CD4-positive, alpha-beta memory T cell (primary cell): Measurements from ENCODE around the gene CADM2. TPM values are rescaled to one million over a fixed set of nuclear protein-coding genes. Genes with fewer than 3 reads are reported as not detected.

ENCODE experiments used
- CTCF ChIA-PET: fragments of 350-600 bp; sonication (Branson Sonifier 250); formaldehyde crosslinking; loops from one replicate; lab custom pipeline; 2021; ENCODE audit warnings: inconsistent platforms; ENCODE audit not compliant: partially characterized antibody; lab: Charles Lee
- POLR2A ChIA-PET: fragments of 350-600 bp; sonication (Branson Sonifier 250); formaldehyde crosslinking; loops from one replicate; lab custom pipeline; 2021; ENCODE audit not compliant: partially characterized antibody; lab: Charles Lee
- DNase-seq, 5 donors: peaks; one replicate each; pipeline versions ENCODE4 v3.0.0 to v3.0.0-alpha.2; 2020 to 2022; ENCODE audit warnings: mixed read lengths in 1 of 5
- H3K27ac ChIP-seq: one replicate; pipeline ENCODE4 v1.7.0; 2013; ENCODE audit warnings: low read depth, low read length
- H3K27me3 ChIP-seq: 2 replicates; pipeline ENCODE4 v1.7.0; 2013; ENCODE audit warnings: mild to moderate bottlenecking, low read length, moderate library complexity; ENCODE audit not compliant: insufficient read depth
- H3K36me3 ChIP-seq: 2 replicates; pipeline ENCODE4 v1.7.0; 2013; ENCODE audit warnings: mild to moderate bottlenecking, low read length, moderate library complexity; ENCODE audit not compliant: insufficient read depth
- H3K4me1 ChIP-seq: 2 replicates; pipeline ENCODE4 v1.7.0; 2013; ENCODE audit warnings: mild to moderate bottlenecking, low read length, moderate library complexity; ENCODE audit not compliant: insufficient read depth
- H3K4me3 ChIP-seq, 2 donors: one replicate each; pipeline ENCODE4 v1.7.0; 2013; ENCODE audit warnings: low read length in 2 of 2, mild to moderate bottlenecking in 1 of 2
- H3K9me3 ChIP-seq, 2 donors: one replicate each; pipeline ENCODE4 v1.7.0; 2013; ENCODE audit warnings: low read length in 2 of 2, control low read depth in 1 of 2; ENCODE audit not compliant: control insufficient read depth in 1 of 2
- H3K27ac Mint-ChIP-seq, 7 donors: one replicate each; pipeline ENCODE4 v1.8.0; 2020 to 2021; ENCODE audit warnings: mixed read lengths in 7 of 7, mild to moderate bottlenecking in 6 of 7, inconsistent platforms in 3 of 7, moderate library complexity in 3 of 7
- H3K27me3 Mint-ChIP-seq, 2 donors: one replicate each; pipeline ENCODE4 v1.8.0; 2020 to 2021; ENCODE audit warnings: mixed read lengths in 2 of 2
- H3K36me3 Mint-ChIP-seq, 2 donors: one replicate each; pipeline ENCODE4 v1.8.0; 2020 to 2021; ENCODE audit warnings: mixed read lengths in 2 of 2, inconsistent platforms in 1 of 2, mild to moderate bottlenecking in 1 of 2
- H3K4me1 Mint-ChIP-seq, 4 donors: one replicate each; pipeline ENCODE4 v1.8.0; 2020 to 2021; ENCODE audit warnings: mixed read lengths in 4 of 4, mild to moderate bottlenecking in 1 of 4
- H3K4me3 Mint-ChIP-seq, 8 donors: one replicate each; pipeline ENCODE4 v1.8.0; 2020 to 2021; ENCODE audit warnings: mixed read lengths in 8 of 8, mild to moderate bottlenecking in 7 of 8, moderate library complexity in 6 of 8, inconsistent platforms in 3 of 8
- H3K9me3 Mint-ChIP-seq, 8 donors: one replicate each; pipeline ENCODE4 v1.8.0; 2020 to 2021; ENCODE audit warnings: mixed read lengths in 8 of 8, mild to moderate bottlenecking in 5 of 8, inconsistent platforms in 3 of 8, moderate library complexity in 1 of 8
- intact Hi-C: fragments of 100-400 bp; cut with micrococcal nuclease; formaldehyde crosslinking; loops from one replicate; pipeline ENCODE4 v1.15.1; 2023
- polyA plus RNA-seq, 2 donors: library from polyadenylated mRNA; unstranded; fragments of 300-500 nt; fragmentation: Illumina TruSeq; gene quantifications; one replicate each; pipeline ENCODE4 v1.2.3, GENCODE V29; 2021
- total RNA-seq, 2 experiments: library from RNA; stranded (reverse); gene quantifications; one replicate each; pipeline ENCODE4 v1.2.3, GENCODE V29; 2021

The CADM2 gene
- total and polyA plus RNA-seq, 4 experiments from 2014 or later = 0.21 to 0.38 TPM; not detected in 2

DNA sequence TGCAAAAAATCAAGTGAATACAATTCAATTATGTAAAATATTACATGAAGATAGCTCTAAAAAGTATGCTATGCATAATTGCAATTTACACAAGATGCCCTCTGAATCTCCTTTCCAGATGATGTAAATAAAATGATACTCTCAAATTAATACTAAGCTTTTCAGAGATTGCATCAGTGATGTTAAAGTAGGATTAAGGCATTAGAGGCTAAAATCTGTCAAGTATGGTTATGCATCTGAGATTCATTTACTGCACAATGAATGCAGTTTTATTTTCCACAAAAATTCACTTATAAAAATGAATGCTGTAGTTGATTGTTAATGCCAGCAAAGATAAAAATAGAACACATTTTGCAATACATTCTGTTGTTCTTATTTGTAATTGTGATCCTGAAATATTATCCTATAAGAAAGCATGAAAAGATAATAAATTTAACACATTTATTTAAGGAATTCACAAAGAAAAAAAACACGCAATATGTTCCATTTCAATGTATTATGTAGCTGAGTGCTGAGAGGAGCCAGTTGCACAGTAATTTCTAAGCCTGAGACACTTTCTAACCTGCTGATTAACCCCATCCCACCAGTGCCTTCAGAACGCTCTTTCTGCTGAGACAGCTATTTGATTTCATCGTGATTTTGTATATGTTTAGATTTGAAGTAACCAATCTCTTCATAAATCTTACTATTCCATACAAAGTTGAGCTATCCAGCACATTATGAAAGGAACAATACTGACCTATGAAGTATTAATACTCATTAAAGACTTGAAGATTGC is 224.4 kb downstream of the CADM2 start:
- POLR2A ChIA-PET = no interaction called here
- no peak overlapping the region for H3K4me3 ChIP-seq
- H3K9me3 ChIP-seq = no peaks in the 10 kb centered on the region
- Mint-ChIP-seq H3K36me3 (no peaks in the 10 kb centered on the region), H3K4me1 (no peaks in the 10 kb centered on the region), H3K27ac (no peak overlapping the region), H3K4me3 (no peak overlapping the region), H3K9me3 (peaks cover 0 to 9% (median 3%) of the 10 kb centered on the region in 8 donors), H3K27me3 (no peaks in the 10 kb centered on the region)
- no peaks in the 10 kb centered on the region for H3K36me3 ChIP-seq
- CTCF ChIA-PET = no interaction called here
- H3K4me1 ChIP-seq = no peaks in the 10 kb centered on the region
- DNase-seq = no peak
- no peaks in the 10 kb centered on the region for H3K27me3 ChIP-seq
- H3K27ac ChIP-seq = no peak overlapping the region
- intact Hi-C loops = no loop called here

DNA sequence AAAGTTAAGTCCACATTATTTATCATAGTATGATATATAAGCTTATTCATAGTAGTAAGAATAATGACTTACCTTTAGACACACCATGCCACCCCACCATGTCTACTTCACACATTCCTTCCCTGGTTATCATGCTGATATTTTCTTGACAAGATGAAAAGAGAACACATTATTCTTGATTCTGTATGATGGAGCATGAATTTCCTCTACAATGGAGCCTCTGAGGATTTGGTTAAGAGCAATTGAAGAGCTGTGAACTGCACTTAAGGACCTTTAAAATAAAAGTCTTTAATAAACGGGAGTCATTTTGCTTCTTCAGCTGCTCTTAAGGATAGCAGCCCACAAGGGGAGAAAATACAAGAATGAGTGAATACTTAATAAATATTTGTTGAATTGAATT is 226.7 kb downstream of the CADM2 start:
- Histone ChIP-seq H3K4me3 (no peak overlapping the region), H3K9me3 (no peaks in the 10 kb centered on the region), H3K27me3 (no peaks in the 10 kb centered on the region), H3K4me1 (no peaks in the 10 kb centered on the region), H3K27ac (no peak overlapping the region), H3K36me3 (no peaks in the 10 kb centered on the region)
- no peaks in the 10 kb centered on the region for H3K4me1 Mint-ChIP-seq
- intact Hi-C loops = no loop called here
- H3K27me3 Mint-ChIP-seq = no peaks in the 10 kb centered on the region
- CTCF ChIA-PET = no interaction called here
- no peak overlapping the region for H3K27ac Mint-ChIP-seq
- H3K36me3 Mint-ChIP-seq = no peaks in the 10 kb centered on the region
- H3K9me3 Mint-ChIP-seq = peaks cover 0 to 15% (median 3%) of the 10 kb centered on the region in 8 donors
- no peak overlapping the region for H3K4me3 Mint-ChIP-seq
- POLR2A ChIA-PET = no interaction called here
- no peak for DNase-seq

DNA sequence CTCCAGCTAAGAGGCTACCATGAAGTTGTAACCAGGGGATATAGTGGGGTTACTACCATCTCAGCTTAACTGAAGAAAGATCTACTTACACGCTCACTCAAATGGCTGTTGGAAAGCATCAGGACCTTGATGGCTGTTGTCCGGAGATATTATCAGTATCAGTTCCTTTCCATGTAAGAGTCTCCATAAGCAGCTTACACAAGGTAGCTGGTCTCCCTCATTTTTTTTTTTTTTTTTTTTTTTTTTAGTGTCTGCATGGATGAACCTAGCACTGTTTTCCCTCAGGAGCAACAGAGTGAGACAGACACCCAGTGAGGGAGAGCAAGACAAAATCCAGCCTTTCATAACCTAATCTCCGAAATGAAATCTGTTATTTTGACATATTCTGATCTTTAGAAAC is 230.9 kb downstream of the CADM2 start:
- Mint-ChIP-seq H3K36me3 (no peaks in the 10 kb centered on the region), H3K27me3 (no peaks in the 10 kb centered on the region), H3K27ac (no peak overlapping the region), H3K9me3 (peaks cover 0 to 12% (median 7%) of the 10 kb centered on the region in 8 donors), H3K4me1 (no peaks in the 10 kb centered on the region), H3K4me3 (no peak overlapping the region)
- no peaks in the 10 kb centered on the region for H3K36me3 ChIP-seq
- no peaks in the 10 kb centered on the region for H3K4me1 ChIP-seq
- no peak overlapping the region for H3K27ac ChIP-seq
- intact Hi-C loops = no loop called here
- ChIA-PET POLR2A (no interaction called here), CTCF (no interaction called here)
- no peaks in the 10 kb centered on the region for H3K9me3 ChIP-seq
- no peaks in the 10 kb centered on the region for H3K27me3 ChIP-seq
- no peak overlapping the region for H3K4me3 ChIP-seq
- no peak for DNase-seq

DNA sequence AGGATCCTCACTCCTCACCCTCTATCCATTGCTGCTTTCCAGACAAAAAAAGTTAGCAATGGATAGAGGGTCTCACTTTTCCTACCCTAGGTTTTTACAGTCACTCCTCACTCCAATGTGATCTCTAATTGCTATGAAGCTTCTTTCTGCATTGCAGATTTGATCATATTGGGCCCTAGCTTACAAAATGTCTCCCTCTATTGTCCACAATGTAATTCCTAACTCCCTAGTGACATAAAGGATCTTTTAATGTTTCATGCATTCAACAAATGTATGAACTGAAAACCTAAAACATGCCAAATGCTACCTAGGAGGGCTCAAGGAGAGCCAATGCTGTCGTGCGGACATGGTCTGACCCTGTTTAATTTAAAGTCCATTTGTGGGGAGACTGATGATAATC is 234.8 kb downstream of the CADM2 start:
- Mint-ChIP-seq H3K9me3 (peaks cover 0 to 12% (median 7%) of the 10 kb centered on the region in 8 donors), H3K27ac (no peak overlapping the region), H3K4me3 (no peak overlapping the region), H3K4me1 (no peaks in the 10 kb centered on the region), H3K36me3 (no peaks in the 10 kb centered on the region), H3K27me3 (no peaks in the 10 kb centered on the region)
- Histone ChIP-seq H3K9me3 (no peaks in the 10 kb centered on the region), H3K27ac (no peak overlapping the region), H3K4me1 (no peaks in the 10 kb centered on the region), H3K36me3 (no peaks in the 10 kb centered on the region), H3K27me3 (no peaks in the 10 kb centered on the region), H3K4me3 (no peak overlapping the region)
- ChIA-PET CTCF (no interaction called here), POLR2A (no interaction called here)
- intact Hi-C loops = no loop called here
- no peak for DNase-seq

DNA sequence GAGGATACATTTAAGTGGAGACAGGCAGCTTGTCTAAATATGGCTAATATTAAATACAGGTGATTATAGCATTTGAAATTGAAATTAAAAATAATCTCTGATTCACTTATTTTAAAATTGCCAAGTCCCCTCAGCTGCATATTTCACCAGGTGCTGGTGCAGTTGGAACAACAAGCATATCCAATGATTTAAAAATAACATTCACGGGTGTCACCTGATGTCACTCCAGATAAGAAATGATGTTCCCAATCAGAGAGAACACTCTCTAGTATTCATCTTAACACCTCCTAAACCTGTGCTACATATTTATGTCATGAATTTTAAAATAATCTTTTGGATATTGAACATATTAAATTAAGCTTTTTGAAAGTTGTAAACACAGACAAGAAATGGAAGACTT is 249.9 kb downstream of the CADM2 start:
- Mint-ChIP-seq H3K27ac (no peak overlapping the region), H3K4me1 (no peaks in the 10 kb centered on the region), H3K27me3 (no peaks in the 10 kb centered on the region), H3K36me3 (no peaks in the 10 kb centered on the region), H3K4me3 (no peak overlapping the region), H3K9me3 (peaks cover 0 to 22% (median 6%) of the 10 kb centered on the region in 8 donors)
- H3K4me3 ChIP-seq = no peak overlapping the region
- H3K4me1 ChIP-seq = no peaks in the 10 kb centered on the region
- H3K27ac ChIP-seq = no peak overlapping the region
- no peaks in the 10 kb centered on the region for H3K9me3 ChIP-seq
- ChIA-PET POLR2A (no interaction called here), CTCF (no interaction called here)
- no peak for DNase-seq
- H3K27me3 ChIP-seq = no peaks in the 10 kb centered on the region
- intact Hi-C loops = no loop called here
- no peaks in the 10 kb centered on the region for H3K36me3 ChIP-seq

DNA sequence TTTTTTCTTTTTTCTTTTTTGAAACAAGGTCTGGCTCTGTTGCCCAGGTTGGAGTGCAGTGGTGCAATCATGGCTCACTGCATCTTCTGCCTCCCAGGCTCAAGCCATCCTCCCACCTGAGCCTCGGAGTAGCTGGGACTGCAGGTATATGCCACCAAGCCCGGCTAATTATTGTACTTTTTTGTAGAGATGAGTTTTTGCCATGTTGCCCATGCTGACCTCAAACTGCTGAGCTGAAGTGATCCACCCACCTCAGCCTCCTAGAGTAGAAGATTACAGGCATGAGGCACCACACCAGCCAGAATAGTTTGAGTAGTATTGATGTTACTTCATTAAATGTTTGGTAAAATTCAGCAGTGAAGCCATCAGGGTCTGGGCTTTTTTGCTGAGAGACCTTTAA is 251.8 kb downstream of the CADM2 start:
- no peaks in the 10 kb centered on the region for H3K36me3 Mint-ChIP-seq
- Histone ChIP-seq H3K27me3 (no peaks in the 10 kb centered on the region), H3K4me1 (no peaks in the 10 kb centered on the region), H3K9me3 (no peaks in the 10 kb centered on the region), H3K36me3 (no peaks in the 10 kb centered on the region), H3K27ac (no peak overlapping the region), H3K4me3 (no peak overlapping the region)
- H3K27ac Mint-ChIP-seq = no peak overlapping the region
- CTCF ChIA-PET = no interaction called here
- POLR2A ChIA-PET = no interaction called here
- H3K4me3 Mint-ChIP-seq = no peak overlapping the region
- intact Hi-C loops = no loop called here
- H3K27me3 Mint-ChIP-seq = no peaks in the 10 kb centered on the region
- H3K4me1 Mint-ChIP-seq = no peaks in the 10 kb centered on the region
- peaks cover 0 to 23% (median 7%) of the 10 kb centered on the region in 8 donors for H3K9me3 Mint-ChIP-seq
- no peak for DNase-seq

DNA sequence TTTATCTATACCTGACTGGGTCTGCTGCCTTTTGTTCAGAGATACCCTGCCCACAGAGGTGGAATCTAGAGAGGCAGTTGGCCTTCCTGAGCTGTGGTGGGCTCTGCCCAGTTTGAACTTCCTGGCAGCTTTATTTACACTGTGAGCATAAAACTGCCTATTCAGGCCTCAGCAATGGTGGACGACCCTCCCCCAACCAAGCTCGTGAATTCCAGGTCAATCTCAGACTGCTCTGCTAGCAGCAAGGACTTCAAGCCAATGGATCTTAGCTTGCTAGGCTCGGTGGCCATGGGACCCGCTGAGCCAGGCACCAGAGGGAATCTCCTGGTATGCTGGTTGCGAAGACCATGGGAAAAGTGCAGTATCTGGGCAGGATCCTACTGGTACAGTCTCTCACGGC is 270.2 kb downstream of the CADM2 start:
- ChIA-PET CTCF (no interaction called here), POLR2A (no interaction called here)
- Mint-ChIP-seq H3K4me3 (no peak overlapping the region), H3K4me1 (no peaks in the 10 kb centered on the region), H3K9me3 (peaks cover 11 to 38% (median 20%) of the 10 kb centered on the region in 8 donors), H3K27ac (no peak overlapping the region), H3K36me3 (no peaks in the 10 kb centered on the region), H3K27me3 (no peaks in the 10 kb centered on the region)
- Histone ChIP-seq H3K9me3 (peaks cover 0 to 3% of the 10 kb centered on the region in 2 donors), H3K4me1 (no peaks in the 10 kb centered on the region), H3K4me3 (no peak overlapping the region), H3K27me3 (no peaks in the 10 kb centered on the region), H3K36me3 (no peaks in the 10 kb centered on the region), H3K27ac (no peak overlapping the region)
- peak in 1 of 5 donors; percentile 31 for DNase-seq
- intact Hi-C loops = no loop called here
